Fibroblast of lung (primary cell): ENCODE measurements around the gene LTBP1. TPM values are rescaled to one million over a fixed set of nuclear protein-coding genes. Genes with fewer than 3 reads are reported as not detected.

Experiments used
- DNase-seq, 2 donors: peaks; one replicate each; pipeline versions ENCODE4 v3.0.0 to v3.0.0-alpha.2; 2010; ENCODE audit warnings: low read depth in 2 of 2
- H2AFZ ChIP-seq: 2 replicates; pipeline ENCODE4 v1.5.1; 2012; ENCODE audit warnings: low read length, control low read depth, inconsistent platforms
- H3K27ac ChIP-seq: 2 replicates; pipeline ENCODE4 v1.5.1; 2011; ENCODE audit warnings: low read length, control low read depth; ENCODE audit not compliant: insufficient read depth
- H3K27me3 ChIP-seq: 2 replicates; pipeline ENCODE4 v1.5.1; 2011; ENCODE audit warnings: mild to moderate bottlenecking, low read length; ENCODE audit not compliant: control insufficient read depth, insufficient read depth
- H3K36me3 ChIP-seq: 2 replicates; pipeline ENCODE4 v1.5.1; 2011; ENCODE audit warnings: low read length; ENCODE audit not compliant: control insufficient read depth, insufficient read depth
- H3K4me1 ChIP-seq: 2 replicates; pipeline ENCODE4 v1.5.1; 2011; ENCODE audit warnings: low read length; ENCODE audit not compliant: control insufficient read depth, insufficient read depth; ENCODE audit errors: extremely low read depth
- H3K4me2 ChIP-seq: 2 replicates; pipeline ENCODE4 v1.5.1; 2011; ENCODE audit warnings: low read length, control low read depth; ENCODE audit not compliant: insufficient read depth; ENCODE audit errors: extremely low read depth
- H3K4me3 ChIP-seq, 4 experiments: fragments of 200-600 bp in 1 of 4; sonication (generic) in 1 of 4; replicated peaks in 1 of 4; 2 replicates each; pipeline ENCODE4 v1.5.1; 2011 to 2016; ENCODE audit warnings: low read length in 4 of 4, low read depth in 3 of 4, mild to moderate bottlenecking in 3 of 4, control low read depth in 2 of 4, inconsistent platforms in 1 of 4, mixed read lengths in 1 of 4; ENCODE audit not compliant: insufficient read depth in 1 of 4; ENCODE audit errors: control extremely low read depth in 1 of 4
- H3K79me2 ChIP-seq: 2 replicates; pipeline ENCODE4 v1.5.1; 2012; ENCODE audit warnings: mild to moderate bottlenecking, low read length, inconsistent platforms; ENCODE audit not compliant: control insufficient read depth, insufficient read depth
- H3K9ac ChIP-seq: 2 replicates; pipeline ENCODE4 v1.5.1; 2011; ENCODE audit warnings: mild to moderate bottlenecking, low read length, control low read depth; ENCODE audit not compliant: insufficient read depth
- H3K9me3 ChIP-seq: 2 replicates; pipeline ENCODE4 v1.5.1; 2012; ENCODE audit warnings: low read depth, low read length; ENCODE audit not compliant: control insufficient read depth, insufficient read depth
- H4K20me1 ChIP-seq: 2 replicates; pipeline ENCODE4 v1.5.1; 2011; ENCODE audit warnings: low read length; ENCODE audit not compliant: control insufficient read depth, insufficient read depth; ENCODE audit errors: extremely low read depth
- EZH2 ChIP-seq: IDR thresholded peaks from 2 replicates; pipeline ENCODE4 v1.5.1; 2012; ENCODE audit warnings: low read length, control low read depth, mild to moderate bottlenecking; ENCODE audit errors: missing control alignments
- polyA plus RNA-seq, 2 donors: library from polyadenylated mRNA; depleted of rRNA in 1 of 2; stranded (reverse) in 1 of 2; unstranded in 1 of 2; fragments of >200 nt; gene quantifications; 2 replicates each; pipeline ENCODE4 v1.2.1, GENCODE V29; 2011 to 2012; ENCODE audit warnings: missing spikeins in 1 of 2
- total RNA-seq: library from RNA; depleted of rRNA; stranded (reverse); fragments of >200 nt; gene quantifications from 2 replicates; pipeline ENCODE4 v1.2.1, GENCODE V29; 2014
- TF ChIP-seq, protein P1 (sequence below), 2 donors: IDR thresholded peaks in 1 of 2; conservative IDR thresholded peaks in 1 of 2; 1 replicate in 1 of 2; 2 replicates in 1 of 2; pipeline ENCODE4 v1.5.1; 2011 to 2012; ENCODE audit warnings: low read length in 2 of 2, control low read depth in 1 of 2, inconsistent platforms in 1 of 2, low read depth in 1 of 2, mild to moderate bottlenecking in 1 of 2

Gene LTBP1
- total and polyA plus RNA-seq, 2 donors (not counting 1 experiment from before 2014, with no cell fraction given) = 254 to 324 TPM

DNA sequence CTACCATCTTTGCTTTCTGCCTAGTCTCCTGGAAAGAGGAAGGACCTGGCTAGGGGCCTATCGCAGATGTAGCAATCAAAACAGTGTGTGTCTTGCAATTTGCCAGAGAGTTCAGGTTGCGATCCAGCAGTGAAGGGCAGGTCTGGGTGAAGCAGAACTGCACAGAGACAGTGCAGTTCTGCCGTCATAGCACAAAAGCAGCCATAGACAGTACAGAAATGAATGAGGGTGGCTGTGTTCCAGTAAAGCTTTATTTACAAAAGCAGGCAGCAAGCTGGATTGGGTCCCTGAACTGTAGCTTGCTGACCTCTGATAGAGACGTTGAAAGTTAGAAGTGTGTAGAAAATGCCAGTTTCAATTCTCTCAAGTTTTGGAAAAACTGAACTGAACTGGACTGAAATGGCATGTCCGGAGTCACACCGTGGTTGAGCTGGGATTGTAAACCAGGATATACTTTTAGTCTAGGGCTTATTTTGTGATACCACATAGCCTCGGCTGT is 186.8 kb downstream of the LTBP1 start:
- DNase-seq = peak; percentile 57 to 94
- Histone ChIP-seq H3K36me3 (no peaks in the 10 kb centered on the region), H2AFZ (peak overlapping the region; percentile 15), H3K79me2 (peaks cover 35% of the 10 kb centered on the region), H3K4me2 (peak overlapping the region; percentile 89), H3K27ac (peak overlapping the region; percentile 98), H3K4me3 (peak overlapping the region; percentile 39 to 95 (median 92)), H4K20me1 (no peaks in the 10 kb centered on the region), H3K4me1 (peaks cover 17% of the 10 kb centered on the region), H3K9me3 (no peaks in the 10 kb centered on the region), H3K27me3 (no peaks in the 10 kb centered on the region), H3K9ac (peak overlapping the region; percentile 58)
- TF ChIP-seq EZH2 = no peak
- TF ChIP-seq, protein P1, sequence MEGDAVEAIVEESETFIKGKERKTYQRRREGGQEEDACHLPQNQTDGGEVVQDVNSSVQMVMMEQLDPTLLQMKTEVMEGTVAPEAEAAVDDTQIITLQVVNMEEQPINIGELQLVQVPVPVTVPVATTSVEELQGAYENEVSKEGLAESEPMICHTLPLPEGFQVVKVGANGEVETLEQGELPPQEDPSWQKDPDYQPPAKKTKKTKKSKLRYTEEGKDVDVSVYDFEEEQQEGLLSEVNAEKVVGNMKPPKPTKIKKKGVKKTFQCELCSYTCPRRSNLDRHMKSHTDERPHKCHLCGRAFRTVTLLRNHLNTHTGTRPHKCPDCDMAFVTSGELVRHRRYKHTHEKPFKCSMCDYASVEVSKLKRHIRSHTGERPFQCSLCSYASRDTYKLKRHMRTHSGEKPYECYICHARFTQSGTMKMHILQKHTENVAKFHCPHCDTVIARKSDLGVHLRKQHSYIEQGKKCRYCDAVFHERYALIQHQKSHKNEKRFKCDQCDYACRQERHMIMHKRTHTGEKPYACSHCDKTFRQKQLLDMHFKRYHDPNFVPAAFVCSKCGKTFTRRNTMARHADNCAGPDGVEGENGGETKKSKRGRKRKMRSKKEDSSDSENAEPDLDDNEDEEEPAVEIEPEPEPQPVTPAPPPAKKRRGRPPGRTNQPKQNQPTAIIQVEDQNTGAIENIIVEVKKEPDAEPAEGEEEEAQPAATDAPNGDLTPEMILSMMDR (conservative IDR thresholded peaks at IDR 0.05 in 1 of 2, IDR thresholded peaks at IDR 0.05 in 1 of 2; ENCODE audit: low read depth in 1 of 2, low read length in 2 of 2) = no peak

GRCh38 chr2:33134086-33134771 is 187.5 kb downstream of the LTBP1 start:
- H3K4me1 ChIP-seq = peaks cover 17% of the 10 kb centered on the region
- peaks cover 39% of the 10 kb centered on the region for H3K79me2 ChIP-seq

More at GRCh38 chr2:33134086-33134771, 187.5 kb downstream of the LTBP1 start:
- no peaks in the 10 kb centered on the region for H4K20me1 ChIP-seq
- H3K36me3 ChIP-seq = no peaks in the 10 kb centered on the region
- TF ChIP-seq EZH2 = no peak
- TF ChIP-seq, protein P1 (conservative IDR thresholded peaks at IDR 0.05 in 1 of 2, IDR thresholded peaks at IDR 0.05 in 1 of 2; ENCODE audit: low read depth in 1 of 2, low read length in 2 of 2) = peak in 1 of 2 donors; percentile 21
- no peaks in the 10 kb centered on the region for H3K27me3 ChIP-seq
- no peaks in the 10 kb centered on the region for H3K9me3 ChIP-seq
- no peak overlapping the region for H2AFZ ChIP-seq
- H3K4me2 ChIP-seq = peak overlapping the region; percentile 96
- DNase-seq = peak; percentile 100
- H3K4me3 ChIP-seq = peak overlapping the region; percentile 91 to 96 (median 94)
- peak overlapping the region; percentile 86 for H3K9ac ChIP-seq
- peak overlapping the region; percentile 98 for H3K27ac ChIP-seq
